Aorta (tissue), 5 donors: Measurements from ENCODE around the gene KANSL1. TPM values are rescaled to one million over a fixed set of nuclear protein-coding genes. Genes with fewer than 3 reads are reported as not detected.
A peak's percentile ranks its signal among the peaks of the same experiment; 100 is the strongest.

ENCODE experiments used
- ATAC-seq: fragments of 200-7000 bp; cut with Tn5 transposase; one replicate; pipeline ENCODE4 v1.9.1; 2022; ENCODE audit warnings: moderate library complexity; ENCODE audit not compliant: low FRiP score
- DNase-seq, 2 donors: peaks; one replicate each; pipeline ENCODE4 v3.0.0-alpha.2; 2020
- H3K27ac ChIP-seq, 2 donors: one replicate each; pipeline ENCODE4 v1.5.1; 2013; ENCODE audit warnings: low read length in 2 of 2, mild to moderate bottlenecking in 2 of 2, moderate library complexity in 2 of 2, control low read depth in 1 of 2, inconsistent platforms in 1 of 2, low read depth in 1 of 2
- H3K27me3 ChIP-seq, 2 donors: one replicate each; pipeline ENCODE4 v1.6.1; 2013; ENCODE audit warnings: control low read depth in 1 of 2, low read length in 1 of 2, mild to moderate bottlenecking in 1 of 2, moderate library complexity in 1 of 2; ENCODE audit not compliant: insufficient read depth in 2 of 2, control insufficient read depth in 1 of 2
- H3K36me3 ChIP-seq, 2 donors: one replicate each; pipeline ENCODE4 v1.6.1; 2013; ENCODE audit warnings: control low read depth in 1 of 2, low read length in 1 of 2, mild to moderate bottlenecking in 1 of 2; ENCODE audit not compliant: insufficient read depth in 2 of 2, control insufficient read depth in 1 of 2
- H3K4me1 ChIP-seq, 2 donors: one replicate each; pipeline ENCODE4 v1.6.1; 2013; ENCODE audit warnings: low read length in 2 of 2, control low read depth in 1 of 2, mild to moderate bottlenecking in 1 of 2, moderate library complexity in 1 of 2; ENCODE audit not compliant: insufficient read depth in 2 of 2, control insufficient read depth in 1 of 2
- H3K4me3 ChIP-seq, 2 donors: one replicate each; pipeline ENCODE4 v1.5.1; 2013; ENCODE audit warnings: low read length in 2 of 2, control low read depth in 1 of 2, mild to moderate bottlenecking in 1 of 2
- H3K9me3 ChIP-seq: one replicate; pipeline ENCODE4 v1.6.1; 2013; ENCODE audit warnings: mild to moderate bottlenecking, low read length; ENCODE audit not compliant: control insufficient read depth
- WGBS, 2 donors: extraction: QIAGEN DNeasy Blood & Tissue Kit; methylation state at CpG; one replicate each; pipeline ENCODE4 v1.1.7; 2013; 5-methylcytosine and 5-hydroxymethylcytosine counted together
- intact Hi-C, 2 donors: fragments of 100-400 bp; cut with DNase I; formaldehyde crosslinking; loops; one replicate each; pipeline versions ENCODE4 v1.14.2 to v1.15.0; 2022
- polyA plus RNA-seq, 2 donors: library from polyadenylated mRNA; stranded (reverse); fragments of 200-250 nt; gene quantifications; one replicate each; pipeline ENCODE4 v1.2.3, GENCODE V29; 2013
- total RNA-seq, 2 donors: library from RNA; stranded (reverse); fragmentation: NEBNext Ultra II Directional; extraction: Animal tissue kit (Norgen Biotek cat#: 25700); gene quantifications; one replicate each; pipeline ENCODE4 v1.2.1, GENCODE V29; 2021
- donor health status: healthy with polysubstance abuse.
- donor health status: Bipolar disorder and iron deficiency.
- donor health status: DM: no; HTN: no; CAD: no.
- donor health status: DM: no; HTN: no; CAD: no.
- donor health status: DM: yes; HTN: yes; CAD: no.

KANSL1 gene
- total and polyA plus RNA-seq, 4 donors = 6.5 to 109 (median 56.4) TPM

- Histone ChIP-seq H3K4me3 (no peak overlapping the region), H3K4me1 (peaks cover 8 to 15% of the 10 kb centered on the region in 2 donors), H3K36me3 (no peaks in the 10 kb centered on the region), H3K27me3 (no peaks in the 10 kb centered on the region), H3K27ac (no peak overlapping the region), H3K9me3 (no peaks in the 10 kb centered on the region)
- intact Hi-C loops = loop anchor here in 1 of 2 donors (10.0 kb wide), 1 partner anchor 57 kb away; no protein-coding TSS in a partner anchor
- DNase-seq = no peak
- ATAC-seq = no peak
- WGBS, 2 donors = 66 to 70% methylated on average over 5 of the region's 5 CpGs
Observed at GRCh38 chr17:46121841-46122485, 71.3 kb downstream of the KANSL1 start.

GRCh38 chr17:46121165-46121764 is 72.0 kb downstream of the KANSL1 start:
- H3K4me1 ChIP-seq = peaks cover 8 to 16% of the 10 kb centered on the region in 2 donors
- ATAC-seq (peak; percentile 34), DNase-seq (no peak)
- no peaks in the 10 kb centered on the region for H3K27me3 ChIP-seq
- intact Hi-C loops = loop anchor here in 1 of 2 donors (10.0 kb wide), 1 partner anchor 56 kb away; no protein-coding TSS in a partner anchor
- no peak overlapping the region for H3K27ac ChIP-seq
- 8 to 26% methylated on average over 1 of the region's 1 CpG for WGBS, 2 donors
- no peak overlapping the region for H3K4me3 ChIP-seq
- H3K9me3 ChIP-seq = no peaks in the 10 kb centered on the region
- H3K36me3 ChIP-seq = no peaks in the 10 kb centered on the region

GRCh38 chr17:46120537-46120936 is 72.7 kb downstream of the KANSL1 start:
- WGBS, 2 donors = 83 to 85% methylated on average over 3 of the region's 3 CpGs
- Histone ChIP-seq H3K9me3 (no peaks in the 10 kb centered on the region), H3K4me3 (no peak overlapping the region), H3K27me3 (no peaks in the 10 kb centered on the region), H3K27ac (no peak overlapping the region), H3K36me3 (no peaks in the 10 kb centered on the region), H3K4me1 (peaks cover 8 to 16% of the 10 kb centered on the region in 2 donors)
- DNase-seq (no peak), ATAC-seq (no peak)
- intact Hi-C loops = loop anchor here in 1 of 2 donors (10.0 kb wide), 1 partner anchor 56 kb away; no protein-coding TSS in a partner anchor

DNA sequence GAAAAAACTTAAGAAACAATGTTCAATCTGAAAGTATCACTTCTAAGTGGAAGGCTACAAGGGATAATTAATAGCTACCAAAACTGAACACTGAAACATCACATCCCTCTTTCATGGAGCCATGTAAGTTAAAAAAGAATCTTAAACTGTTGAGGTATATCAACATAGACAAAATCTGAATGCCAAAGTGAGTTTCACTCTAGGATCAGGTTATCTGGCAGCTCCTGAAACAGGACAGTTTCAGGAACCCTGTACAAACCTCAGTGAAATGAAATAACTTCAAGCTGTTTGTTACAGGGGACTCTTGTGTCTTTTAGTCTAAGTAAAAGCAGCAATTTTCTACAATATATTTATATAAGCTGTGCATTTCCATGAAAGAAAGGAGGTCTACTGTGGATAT is 73.2 kb downstream of the KANSL1 start:
- Histone ChIP-seq H3K4me3 (no peak overlapping the region), H3K36me3 (no peaks in the 10 kb centered on the region), H3K27ac (no peak overlapping the region), H3K9me3 (no peaks in the 10 kb centered on the region), H3K27me3 (no peaks in the 10 kb centered on the region), H3K4me1 (peaks cover 9 to 16% of the 10 kb centered on the region in 2 donors)
- intact Hi-C loops = loop anchor here in 1 of 2 donors (10.0 kb wide), 1 partner anchor 55 kb away; no protein-coding TSS in a partner anchor
- no peak for ATAC-seq
- DNase-seq = no peak

GRCh38 chr17:46118964-46119363 is 74.3 kb downstream of the KANSL1 start:
- H3K36me3 ChIP-seq = no peaks in the 10 kb centered on the region
- H3K9me3 ChIP-seq = no peaks in the 10 kb centered on the region
- H3K4me3 ChIP-seq = no peak overlapping the region
- 97% methylated on average over 5 of the region's 5 CpGs for WGBS, 2 donors
- DNase-seq (no peak), ATAC-seq (no peak)
- no peaks in the 10 kb centered on the region for H3K27me3 ChIP-seq
- peaks cover 10 to 16% of the 10 kb centered on the region in 2 donors for H3K4me1 ChIP-seq
- intact Hi-C loops = no loop called here
- H3K27ac ChIP-seq = no peak overlapping the region

- Histone ChIP-seq H3K4me1 (peaks cover 10 to 16% of the 10 kb centered on the region in 2 donors), H3K9me3 (no peaks in the 10 kb centered on the region), H3K27me3 (no peaks in the 10 kb centered on the region), H3K27ac (no peak overlapping the region), H3K36me3 (no peaks in the 10 kb centered on the region), H3K4me3 (no peak overlapping the region)
- DNase-seq (no peak), ATAC-seq (peak; percentile 9)
- 5 to 12% methylated on average over 5 of the region's 5 CpGs for WGBS, 2 donors
- intact Hi-C loops = no loop called here
Observed at GRCh38 chr17:46117850-46118696, 75.2 kb downstream of the KANSL1 start.

DNA sequence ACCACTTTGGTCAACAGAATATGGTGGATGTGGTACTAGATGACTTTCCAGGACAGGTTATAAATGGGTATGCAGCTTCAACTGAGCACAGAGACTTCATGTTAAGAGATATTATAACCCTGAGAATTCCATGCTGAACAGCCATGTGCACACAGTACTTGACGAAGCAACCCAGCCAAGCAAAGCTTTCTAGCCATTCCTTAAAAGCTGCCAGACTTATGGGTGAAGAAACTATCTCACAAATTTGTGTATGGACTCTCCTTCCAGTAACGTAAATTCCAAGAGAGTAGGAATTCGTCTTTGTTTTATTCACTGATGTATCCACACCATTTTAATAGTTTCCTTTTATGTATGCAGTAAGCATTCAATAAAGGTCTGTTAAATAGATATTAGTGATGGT is 76.1 kb downstream of the KANSL1 start:
- ATAC-seq (no peak), DNase-seq (no peak)
- H3K4me3 ChIP-seq = no peak overlapping the region
- intact Hi-C loops = no loop called here
- no peaks in the 10 kb centered on the region for H3K36me3 ChIP-seq
- peaks cover 10 to 16% of the 10 kb centered on the region in 2 donors for H3K4me1 ChIP-seq
- H3K9me3 ChIP-seq = no peaks in the 10 kb centered on the region
- H3K27ac ChIP-seq = no peak overlapping the region
- WGBS, 2 donors = 18 to 20% methylated on average over 3 of the region's 3 CpGs
- no peaks in the 10 kb centered on the region for H3K27me3 ChIP-seq

DNA sequence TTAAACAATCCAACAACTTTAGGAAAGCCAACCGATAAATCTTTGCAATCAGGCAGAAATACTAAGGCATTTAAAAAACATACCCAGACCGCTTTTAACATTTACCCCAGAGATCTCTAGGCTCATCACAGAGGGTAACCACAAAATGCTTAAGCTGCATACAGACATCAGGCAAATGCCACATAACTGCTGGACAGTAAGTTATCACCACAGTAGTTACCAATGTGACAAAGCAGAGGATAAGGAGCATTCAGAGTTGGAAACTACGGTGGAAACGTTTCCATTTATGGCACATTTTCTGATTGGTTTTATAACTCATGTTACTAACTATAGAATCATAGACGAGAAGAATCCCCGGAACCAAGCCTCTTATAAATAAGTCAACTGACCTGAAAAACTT is 77.5 kb downstream of the KANSL1 start:
- Histone ChIP-seq H3K4me1 (peaks cover 7 to 10% of the 10 kb centered on the region in 2 donors), H3K36me3 (no peaks in the 10 kb centered on the region), H3K27me3 (no peaks in the 10 kb centered on the region), H3K9me3 (no peaks in the 10 kb centered on the region), H3K27ac (no peak overlapping the region), H3K4me3 (peak overlapping the region; percentile 12 to 14)
- ATAC-seq (no peak), DNase-seq (no peak)
- WGBS, 2 donors = 3 to 8% methylated on average over 6 of the region's 6 CpGs
- intact Hi-C loops = no loop called here
